ENCODE results near the gene NKG7.

GRCh38 chr19:51377422-51377821 lies 5.0 kb upstream of the NKG7 start:
- TF ChIP-seq CTCF (IDR thresholded peaks at IDR 0.05; ENCODE audit: borderline replicate concordance, extremely low read depth, low read length, poor library complexity, severe bottlenecking), result no peak
- TF ChIP-seq EZH2 (IDR thresholded peaks at IDR 0.05; ENCODE audit: borderline replicate concordance, low read depth, low read length, severe bottlenecking), result no peak

Data from DND-41 (cell line).